Trophoblast cell (in vitro differentiated cells and primary cell): ENCODE results near the gene GRB10.
A peak's percentile ranks its signal among the peaks of the same experiment; 100 is the strongest.

Experiments used
- DNase-seq, 2 donors: peaks; one replicate each; pipeline ENCODE4 v3.0.0-alpha.2; 2016
- H2AFZ ChIP-seq: 2 replicates; pipeline ENCODE4 v1.6.1; 2013; ENCODE audit warnings: low read length, moderate library complexity, mild to moderate bottlenecking; ENCODE audit not compliant: insufficient read depth, poor library complexity
- H2AK5ac ChIP-seq: 2 replicates; pipeline ENCODE4 v1.6.1; 2013; ENCODE audit warnings: mild to moderate bottlenecking, low read length
- H2BK120ac ChIP-seq: 2 replicates; pipeline ENCODE4 v1.6.1; 2013; ENCODE audit warnings: low read length, mild to moderate bottlenecking, moderate library complexity; ENCODE audit not compliant: insufficient read depth, poor library complexity
- H2BK12ac ChIP-seq: 2 replicates; pipeline ENCODE4 v1.6.1; 2013; ENCODE audit warnings: mild to moderate bottlenecking, low read length, moderate library complexity
- H2BK5ac ChIP-seq: 2 replicates; pipeline ENCODE4 v1.6.1; 2013; ENCODE audit warnings: low read length, low read depth, moderate library complexity, mild to moderate bottlenecking; ENCODE audit not compliant: poor library complexity
- H3K14ac ChIP-seq: 2 replicates; pipeline ENCODE4 v1.6.1; 2013; ENCODE audit warnings: mild to moderate bottlenecking, low read length
- H3K18ac ChIP-seq: 2 replicates; pipeline ENCODE4 v1.6.1; 2013; ENCODE audit warnings: mild to moderate bottlenecking, low read length
- H3K23ac ChIP-seq: 2 replicates; pipeline ENCODE4 v1.6.1; 2013; ENCODE audit warnings: low read length
- H3K27ac ChIP-seq: 2 replicates; pipeline ENCODE4 v1.5.1; 2013; ENCODE audit warnings: low read depth, mild to moderate bottlenecking, inconsistent platforms, low read length, moderate library complexity
- H3K27me3 ChIP-seq: 2 replicates; pipeline ENCODE4 v1.6.1; 2013; ENCODE audit warnings: inconsistent platforms, mild to moderate bottlenecking, low read length, moderate library complexity; ENCODE audit not compliant: insufficient read depth
- H3K36me3 ChIP-seq, 2 experiments: 1 replicate in 1 of 2; 2 replicates in 1 of 2; pipeline ENCODE4 v1.6.1; 2013; ENCODE audit warnings: low read length in 2 of 2, mild to moderate bottlenecking in 2 of 2, moderate library complexity in 1 of 2; ENCODE audit not compliant: insufficient read depth in 2 of 2, control insufficient read depth in 1 of 2
- H3K4ac ChIP-seq: 2 replicates; pipeline ENCODE4 v1.6.1; 2013; ENCODE audit warnings: low read depth, mild to moderate bottlenecking, low read length, moderate library complexity
- H3K4me1 ChIP-seq, 2 experiments: 1 replicate in 1 of 2; 2 replicates in 1 of 2; pipeline ENCODE4 v1.6.1; 2013; ENCODE audit warnings: low read length in 2 of 2, mild to moderate bottlenecking in 2 of 2, moderate library complexity in 1 of 2; ENCODE audit not compliant: insufficient read depth in 2 of 2, control insufficient read depth in 1 of 2
- H3K4me2 ChIP-seq: 2 replicates; pipeline ENCODE4 v1.6.1; 2013; ENCODE audit warnings: inconsistent platforms, mild to moderate bottlenecking, low read length, moderate library complexity
- H3K4me3 ChIP-seq: 2 replicates; pipeline ENCODE4 v1.5.1; 2013; ENCODE audit warnings: mild to moderate bottlenecking, low read depth, low read length, inconsistent platforms
- H3K79me1 ChIP-seq: one replicate; pipeline ENCODE4 v1.6.1; 2013; ENCODE audit warnings: low read length
- H3K79me2 ChIP-seq: 2 replicates; pipeline ENCODE4 v1.6.1; 2013; ENCODE audit warnings: low read length, mild to moderate bottlenecking; ENCODE audit not compliant: control insufficient read depth, insufficient read depth, poor library complexity
- H3K9ac ChIP-seq: 2 replicates; pipeline ENCODE4 v1.6.1; 2013; ENCODE audit warnings: mild to moderate bottlenecking, low read length
- H3K9me3 ChIP-seq: 2 replicates; pipeline ENCODE4 v1.6.1; 2013; ENCODE audit warnings: low read depth, mild to moderate bottlenecking, control low read depth, inconsistent platforms, low read length; ENCODE audit not compliant: insufficient read depth
- H4K12ac ChIP-seq: 2 replicates; pipeline ENCODE4 v1.6.1; 2013; ENCODE audit warnings: low read depth, mild to moderate bottlenecking, low read length, moderate library complexity
- H4K8ac ChIP-seq: 2 replicates; pipeline ENCODE4 v1.6.1; 2013; ENCODE audit warnings: low read depth, mild to moderate bottlenecking, low read length, moderate library complexity
- H4K91ac ChIP-seq: one replicate; pipeline ENCODE4 v1.6.1; 2013; ENCODE audit warnings: low read depth, mild to moderate bottlenecking, low read length, moderate library complexity
- WGBS: extraction: QIAGEN DNeasy Blood & Tissue Kit; methylation state at CpG from one replicate; pipeline ENCODE4 v1.1.7; 2013; ENCODE audit warnings: missing lambda C conversion rate; ENCODE audit not compliant: insufficient read length, insufficient coverage; ENCODE audit errors: extremely low coverage; 5-methylcytosine and 5-hydroxymethylcytosine counted together

GRB10 gene

DNA sequence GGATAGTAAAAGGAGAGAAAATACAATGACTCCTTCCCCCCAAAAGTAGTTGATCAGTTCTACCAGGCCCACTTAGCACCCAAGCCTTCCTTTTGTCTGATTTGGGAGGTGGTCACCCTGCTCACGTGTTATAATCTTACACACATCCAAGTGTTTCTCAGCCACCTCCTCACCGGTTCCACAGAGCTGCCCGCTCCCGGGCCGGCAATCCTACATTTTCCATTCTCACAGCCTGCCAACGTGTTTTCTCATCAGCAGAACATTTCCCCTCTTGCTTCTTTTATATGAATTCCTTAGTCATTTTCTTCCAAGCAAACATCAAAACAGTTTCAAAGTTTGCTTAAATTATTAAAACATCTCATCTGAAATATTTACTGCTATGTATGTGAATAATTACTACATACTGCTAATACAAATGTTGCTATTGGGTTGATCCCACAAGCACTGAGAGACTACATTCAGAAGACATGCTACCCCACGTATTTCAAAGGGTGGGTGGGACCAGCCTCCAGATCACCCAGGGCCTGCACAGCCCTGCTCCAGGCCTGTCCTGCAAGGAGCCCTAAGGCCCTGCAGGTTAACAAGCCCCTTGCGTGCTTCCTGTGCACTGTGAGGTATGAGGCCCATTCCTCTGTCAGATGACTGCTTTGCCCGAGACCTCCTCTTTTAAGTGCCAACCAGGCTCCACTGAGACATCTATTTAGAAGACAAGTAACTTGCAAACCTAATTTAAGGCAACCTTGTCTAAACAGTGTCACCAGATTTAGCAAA is 75.3 kb downstream of the GRB10 start:
- Histone ChIP-seq H2AK5ac (no peak overlapping the region), H2AFZ (no peak overlapping the region), H2BK12ac (no peak overlapping the region), H3K14ac (no peak overlapping the region), H3K4me2 (no peak overlapping the region), H3K36me3 (peaks cover 1 to 2% of the 10 kb centered on the region in 2 experiments), H3K27me3 (no peaks in the 10 kb centered on the region), H3K9ac (no peak overlapping the region), H3K4ac (no peak overlapping the region), H3K18ac (no peak overlapping the region), H2BK120ac (peak overlapping the region; percentile 19), H3K79me1 (peaks cover 5% of the 10 kb centered on the region), H2BK5ac (peak overlapping the region; percentile 13), H3K4me3 (no peak overlapping the region), H3K23ac (no peak overlapping the region), H4K12ac (no peak overlapping the region), H3K4me1 (peaks cover 6 to 16% of the 10 kb centered on the region in 2 experiments), H3K79me2 (no peaks in the 10 kb centered on the region), H4K8ac (no peak overlapping the region), H3K27ac (peak overlapping the region; percentile 28), H3K9me3 (peaks cover 3% of the 10 kb centered on the region), H4K91ac (peak overlapping the region; percentile 60)
- WGBS = no CpG with 5 or more reads among the region's 9 CpGs
- DNase-seq = no peak

DNA sequence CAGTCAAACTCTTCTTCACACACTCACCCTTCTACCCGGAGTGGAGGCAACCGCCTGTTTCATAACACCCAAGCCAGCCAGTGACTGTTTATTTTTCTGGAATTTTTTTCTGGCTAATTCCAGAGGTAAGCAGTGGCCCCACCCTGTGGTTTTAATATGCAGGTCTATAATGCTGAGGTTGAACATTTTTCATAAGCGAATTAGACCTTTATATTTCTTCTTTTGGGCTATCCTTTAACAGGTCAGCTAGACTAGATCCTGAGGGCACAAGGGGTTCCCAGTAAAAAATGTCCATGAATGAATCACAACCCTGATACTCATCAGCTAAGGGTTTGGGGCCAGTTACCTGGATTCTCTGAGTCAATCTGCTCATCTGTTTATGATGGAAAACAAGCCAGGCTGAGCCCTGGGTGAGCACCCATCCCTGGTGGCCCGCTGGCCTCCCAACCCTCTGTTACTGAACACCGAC is 76.2 kb downstream of the GRB10 start:
- peaks cover 3% of the 10 kb centered on the region for H3K9me3 ChIP-seq
- DNase-seq = peak; percentile 83 to 88
- H3K79me2 ChIP-seq = no peaks in the 10 kb centered on the region
- no peak overlapping the region for H3K18ac ChIP-seq
- no peak overlapping the region for H3K27ac ChIP-seq
- no peak overlapping the region for H2BK120ac ChIP-seq
- no peak overlapping the region for H3K9ac ChIP-seq
- no peaks in the 10 kb centered on the region for H3K27me3 ChIP-seq
- H3K79me1 ChIP-seq = peaks cover 5% of the 10 kb centered on the region
- H2BK12ac ChIP-seq = no peak overlapping the region
- no peak overlapping the region for H2AFZ ChIP-seq
- H3K14ac ChIP-seq = no peak overlapping the region
- H4K12ac ChIP-seq = no peak overlapping the region
- H3K36me3 ChIP-seq = peaks cover 6% of the 10 kb centered on the region in 2 experiments
- H3K4me3 ChIP-seq = no peak overlapping the region
- H3K4ac ChIP-seq = no peak overlapping the region
- no peak overlapping the region for H4K8ac ChIP-seq
- H3K4me1 ChIP-seq = peaks cover 6 to 16% of the 10 kb centered on the region in 2 experiments
- H4K91ac ChIP-seq = no peak overlapping the region
- no CpG with 5 or more reads among the region's 5 CpGs for WGBS
- no peak overlapping the region for H2AK5ac ChIP-seq
- no peak overlapping the region for H3K23ac ChIP-seq
- H2BK5ac ChIP-seq = no peak overlapping the region
- H3K4me2 ChIP-seq = no peak overlapping the region

DNA sequence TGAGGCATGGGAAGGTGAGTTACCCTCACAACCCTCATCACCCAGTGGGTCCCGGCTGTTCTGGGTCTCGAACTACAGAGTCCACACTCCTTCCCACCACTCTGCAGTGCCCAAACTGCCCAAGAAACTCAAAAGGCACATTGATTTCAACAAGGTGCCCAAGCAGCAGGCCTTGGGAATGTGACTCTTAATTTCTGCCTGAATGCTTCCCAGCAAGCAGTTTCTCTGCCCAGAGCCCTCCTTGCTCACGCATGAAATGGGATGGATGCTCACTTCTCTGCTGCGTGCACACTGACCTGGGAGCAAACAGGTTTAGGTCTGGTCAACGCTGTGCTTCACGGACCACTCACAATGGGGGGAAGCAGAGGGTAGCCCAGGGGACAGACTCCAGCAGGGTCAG is 77.9 kb downstream of the GRB10 start:
- Histone ChIP-seq H2BK12ac (peak overlapping the region; percentile 8), H3K14ac (no peak overlapping the region), H3K4me2 (no peak overlapping the region), H3K79me2 (no peaks in the 10 kb centered on the region), H3K9ac (no peak overlapping the region), H2AFZ (no peak overlapping the region), H3K4me3 (no peak overlapping the region), H3K4ac (no peak overlapping the region), H3K4me1 (peaks cover 6 to 14% of the 10 kb centered on the region in 2 experiments), H3K27ac (no peak overlapping the region), H4K12ac (no peak overlapping the region), H2AK5ac (no peak overlapping the region), H3K79me1 (peaks cover 5% of the 10 kb centered on the region), H2BK120ac (no peak overlapping the region), H2BK5ac (no peak overlapping the region), H3K23ac (no peak overlapping the region), H4K91ac (no peak overlapping the region), H3K36me3 (peaks cover 5 to 6% of the 10 kb centered on the region in 2 experiments), H4K8ac (no peak overlapping the region), H3K18ac (no peak overlapping the region), H3K27me3 (no peaks in the 10 kb centered on the region), H3K9me3 (peaks cover 3% of the 10 kb centered on the region)
- no peak for DNase-seq
- no CpG with 5 or more reads among the region's 6 CpGs for WGBS

DNA sequence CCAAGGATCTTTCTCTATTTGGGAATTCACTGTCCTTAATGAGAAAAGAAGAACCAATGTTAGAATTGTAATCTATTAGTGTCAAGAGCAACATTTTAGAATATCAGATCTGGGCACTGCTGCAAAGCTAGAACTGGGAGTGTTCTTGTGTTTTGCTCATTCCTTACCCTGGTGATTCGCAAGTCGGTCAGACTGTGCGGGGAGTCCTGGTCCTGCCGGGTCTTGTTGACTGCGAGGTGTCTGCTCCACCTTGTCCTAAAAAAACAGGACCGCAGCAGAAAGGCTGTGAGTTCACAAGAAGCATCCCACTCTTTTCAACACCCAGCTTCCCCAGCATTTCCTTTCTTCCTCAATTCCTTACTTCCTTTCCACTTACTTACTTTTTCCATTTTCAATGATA is 79.0 kb downstream of the GRB10 start:
- H4K91ac ChIP-seq = no peak overlapping the region
- WGBS = no CpG with 5 or more reads among the region's 6 CpGs
- H3K4me3 ChIP-seq = no peak overlapping the region

More for the DNA sequence above, 79.0 kb downstream of the GRB10 start:
- Histone ChIP-seq H3K14ac (no peak overlapping the region), H2AK5ac (no peak overlapping the region), H3K18ac (no peak overlapping the region), H4K12ac (no peak overlapping the region), H2BK5ac (no peak overlapping the region), H3K9ac (no peak overlapping the region), H2BK120ac (no peak overlapping the region), H2BK12ac (no peak overlapping the region), H3K27me3 (no peaks in the 10 kb centered on the region), H3K27ac (no peak overlapping the region), H3K36me3 (peaks cover 5 to 6% of the 10 kb centered on the region in 2 experiments), H3K4me2 (no peak overlapping the region), H4K8ac (no peak overlapping the region), H3K4ac (no peak overlapping the region), H3K4me1 (peaks cover 6 to 12% of the 10 kb centered on the region in 2 experiments), H3K9me3 (no peaks in the 10 kb centered on the region), H3K79me2 (no peaks in the 10 kb centered on the region), H2AFZ (no peak overlapping the region), H3K79me1 (peaks cover 5% of the 10 kb centered on the region), H3K23ac (no peak overlapping the region)
- DNase-seq = no peak
